ENCODE data around the gene SMAD6. TPM values are rescaled to one million over a fixed set of nuclear protein-coding genes. Genes with fewer than 3 reads are reported as not detected.

SMAD6 gene
- total RNA-seq, 4 donors from 2014 or later: 9.4 to 18.9 (median 14.3) TPM

- peak overlapping the region; percentile 65 to 81 (median 75) for H3K27ac ChIP-seq (replicated peaks in 1 of 4)
- H3K36me3 ChIP-seq: no peaks in the 10 kb centered on the region
- WGBS: 46% methylated on average over 7 of the region's 12 CpGs
- H3K4me3 ChIP-seq: no peak overlapping the region
- DNase-seq (ENCODE audit: extremely low spot score): no peak
- TF ChIP-seq EP300 (IDR thresholded peaks at IDR 0.05) (no peak), POLR2AphosphoS5 (IDR thresholded peaks at IDR 0.05) (no peak), POLR2A (IDR thresholded peaks at IDR 0.05; ENCODE audit: low read depth) (no peak)
- TF ChIP-seq, protein P1, sequence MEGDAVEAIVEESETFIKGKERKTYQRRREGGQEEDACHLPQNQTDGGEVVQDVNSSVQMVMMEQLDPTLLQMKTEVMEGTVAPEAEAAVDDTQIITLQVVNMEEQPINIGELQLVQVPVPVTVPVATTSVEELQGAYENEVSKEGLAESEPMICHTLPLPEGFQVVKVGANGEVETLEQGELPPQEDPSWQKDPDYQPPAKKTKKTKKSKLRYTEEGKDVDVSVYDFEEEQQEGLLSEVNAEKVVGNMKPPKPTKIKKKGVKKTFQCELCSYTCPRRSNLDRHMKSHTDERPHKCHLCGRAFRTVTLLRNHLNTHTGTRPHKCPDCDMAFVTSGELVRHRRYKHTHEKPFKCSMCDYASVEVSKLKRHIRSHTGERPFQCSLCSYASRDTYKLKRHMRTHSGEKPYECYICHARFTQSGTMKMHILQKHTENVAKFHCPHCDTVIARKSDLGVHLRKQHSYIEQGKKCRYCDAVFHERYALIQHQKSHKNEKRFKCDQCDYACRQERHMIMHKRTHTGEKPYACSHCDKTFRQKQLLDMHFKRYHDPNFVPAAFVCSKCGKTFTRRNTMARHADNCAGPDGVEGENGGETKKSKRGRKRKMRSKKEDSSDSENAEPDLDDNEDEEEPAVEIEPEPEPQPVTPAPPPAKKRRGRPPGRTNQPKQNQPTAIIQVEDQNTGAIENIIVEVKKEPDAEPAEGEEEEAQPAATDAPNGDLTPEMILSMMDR (IDR thresholded peaks at IDR 0.05): no peak
- intact Hi-C loops (cut with DNase I): loop anchor here (5.0 kb wide), 2 partner anchors 156 to 171 kb away; no protein-coding TSS in a partner anchor
- no peaks in the 10 kb centered on the region for H3K27me3 ChIP-seq
- peaks cover 36 to 55% (median 48%) of the 10 kb centered on the region in 4 donors for H3K4me1 ChIP-seq
- no peaks in the 10 kb centered on the region for H3K9me3 ChIP-seq
Observed at GRCh38 chr15:66773129-66773873, 71.3 kb downstream of the SMAD6 start.

DNA sequence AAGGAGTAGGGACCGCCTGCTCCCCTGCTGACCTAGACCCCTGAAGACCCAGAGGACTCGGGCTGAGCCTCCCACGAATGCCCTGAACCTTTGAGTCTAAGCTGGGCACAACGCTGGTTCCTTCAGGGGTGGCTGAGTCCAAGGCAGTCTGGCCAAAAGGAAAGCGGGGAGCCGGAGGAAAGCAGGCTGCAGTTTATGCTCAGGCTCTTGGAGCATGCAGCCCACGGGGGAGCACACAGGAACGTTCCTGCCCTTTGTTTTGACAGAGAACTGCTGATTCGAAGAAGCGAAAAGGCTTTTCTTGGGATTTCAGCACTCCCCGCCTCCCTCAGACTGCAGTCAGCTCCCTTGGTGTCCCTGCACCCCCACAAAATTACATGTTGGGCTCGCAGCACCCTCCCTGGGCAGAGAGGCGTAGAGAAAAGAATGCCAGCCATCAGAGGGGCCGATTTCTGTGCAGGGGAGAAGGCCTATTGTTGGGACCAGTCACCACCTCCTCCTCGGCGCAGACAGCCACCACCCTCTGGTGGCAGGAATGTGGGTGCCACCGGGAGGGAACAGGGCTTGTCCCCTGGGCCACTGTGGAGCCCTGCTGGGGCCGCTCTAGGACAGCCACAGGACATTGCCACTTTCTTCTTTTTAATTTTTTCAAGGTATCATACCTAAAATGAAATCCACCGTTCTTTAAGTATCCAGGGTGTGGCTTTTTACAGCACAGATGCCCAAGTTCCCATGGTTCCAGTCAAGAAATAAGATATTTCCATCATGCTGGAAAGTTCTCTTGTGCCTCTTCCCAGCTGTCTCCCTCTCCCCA is 72.2 kb downstream of the SMAD6 start:
- 8% methylated on average over 11 of the region's 19 CpGs for WGBS
- intact Hi-C loops (cut with DNase I): loop anchor here (2.0 to 5.0 kb wide), 3 partner anchors 69 to 172 kb away; no protein-coding TSS in a partner anchor
- Histone ChIP-seq H3K27ac (replicated peaks in 1 of 4) (peak overlapping the region; percentile 65 to 81 (median 75)), H3K4me1 (peaks cover 36 to 58% (median 48%) of the 10 kb centered on the region in 4 donors), H3K4me3 (peak overlapping the region in 1 of 4 donors; percentile 23), H3K27me3 (no peaks in the 10 kb centered on the region), H3K9me3 (no peaks in the 10 kb centered on the region), H3K36me3 (no peaks in the 10 kb centered on the region)
- DNase-seq (ENCODE audit: extremely low spot score): peak; percentile 95
- no peak for TF ChIP-seq EP300 (IDR thresholded peaks at IDR 0.05)
- TF ChIP-seq POLR2A (IDR thresholded peaks at IDR 0.05; ENCODE audit: low read depth): no peak
- TF ChIP-seq, protein P1 (IDR thresholded peaks at IDR 0.05): peak; percentile 98
- peak; percentile 38 to 62 for TF ChIP-seq POLR2AphosphoS5 (IDR thresholded peaks at IDR 0.05)

GRCh38 chr15:66775127-66776105 is 73.4 kb downstream of the SMAD6 start:
- no peak for DNase-seq (ENCODE audit: extremely low spot score)
- Histone ChIP-seq H3K36me3 (no peaks in the 10 kb centered on the region), H3K27ac (replicated peaks in 1 of 4) (peak overlapping the region; percentile 37 to 81 (median 75)), H3K4me1 (peaks cover 43 to 70% (median 53%) of the 10 kb centered on the region in 4 donors), H3K4me3 (no peak overlapping the region), H3K27me3 (no peaks in the 10 kb centered on the region), H3K9me3 (no peaks in the 10 kb centered on the region)
- WGBS: 78% methylated on average over 18 of the region's 18 CpGs
- TF ChIP-seq EP300 (IDR thresholded peaks at IDR 0.05): no peak
- no peak for TF ChIP-seq POLR2AphosphoS5 (IDR thresholded peaks at IDR 0.05)
- no peak for TF ChIP-seq POLR2A (IDR thresholded peaks at IDR 0.05; ENCODE audit: low read depth)
- TF ChIP-seq, protein P1 (IDR thresholded peaks at IDR 0.05): no peak
- intact Hi-C loops (cut with DNase I): loop anchor here (2.0 to 5.0 kb wide), 2 partner anchors 71 to 77 kb away; no protein-coding TSS in a partner anchor

DNA sequence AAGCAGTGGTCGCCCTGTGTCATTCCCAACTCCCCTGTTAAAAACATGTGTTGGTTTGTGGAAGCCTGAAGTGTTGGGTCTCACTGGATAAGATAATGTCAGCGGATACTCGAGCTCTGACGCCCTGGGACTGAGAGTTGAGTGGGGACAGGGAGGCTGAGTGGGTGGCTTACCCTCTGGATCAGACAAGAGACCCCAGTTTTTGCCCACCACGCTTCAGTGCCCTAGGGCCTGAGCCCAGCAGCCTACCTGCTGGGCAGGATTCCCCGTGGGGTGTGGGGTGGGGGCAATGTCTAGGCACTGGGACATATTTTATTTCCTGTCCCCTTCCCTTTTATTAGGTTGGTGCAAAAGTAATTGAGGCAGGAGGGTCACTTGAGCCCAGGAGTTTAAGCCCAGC is 75.0 kb downstream of the SMAD6 start:
- Histone ChIP-seq H3K36me3 (peaks cover 0 to 8% (median 7%) of the 10 kb centered on the region in 4 donors), H3K9me3 (no peaks in the 10 kb centered on the region), H3K4me1 (peaks cover 39 to 60% (median 48%) of the 10 kb centered on the region in 4 donors), H3K27me3 (no peaks in the 10 kb centered on the region), H3K27ac (replicated peaks in 1 of 4) (no peak overlapping the region), H3K4me3 (no peak overlapping the region)
- WGBS: 85% methylated on average over 6 of the region's 6 CpGs
- no peak for DNase-seq (ENCODE audit: extremely low spot score)
- intact Hi-C loops (cut with DNase I): loop anchor here (5.0 kb wide), 1 partner anchor 75 kb away; no protein-coding TSS in a partner anchor
- TF ChIP-seq, protein P1 (IDR thresholded peaks at IDR 0.05): no peak
- TF ChIP-seq EP300 (IDR thresholded peaks at IDR 0.05) (no peak), POLR2A (IDR thresholded peaks at IDR 0.05; ENCODE audit: low read depth) (no peak), POLR2AphosphoS5 (IDR thresholded peaks at IDR 0.05) (no peak)
